GM12878 (cell line): ENCODE measurements around the gene NPAS3. TPM values are rescaled to one million over a fixed set of nuclear protein-coding genes. Genes with fewer than 3 reads are reported as not detected.

ENCODE experiments used
- ATAC-seq: fragments of 200-7000 bp; cut with Tn5 transposase; 3 replicates; pipeline ENCODE4 v1.9.1; 2020; ENCODE audit warnings: mild to moderate bottlenecking, moderate library complexity
- BruUV-seq: library from RNA; stranded (reverse); fragments of 400-500 nt; replicated peaks from 2 replicates; lab custom pipeline; 2021; lab: Mats Ljungman, UMichigan
- CTCF ChIA-PET: fragments of 300-600 bp; sonication (Branson Sonifier 250); formaldehyde crosslinking; extraction: SDS; loops from one replicate; lab custom pipeline; 2021; ENCODE audit warnings: inconsistent platforms; lab: Yijun Ruan, JAX
- POLR2A ChIA-PET: fragments of 350-600 bp; formaldehyde crosslinking; extraction: SDS; loops from one replicate; lab custom pipeline; 2021; ENCODE audit warnings: inconsistent platforms; lab: Charles Lee
- RAD21 ChIA-PET: fragments of 300-600 bp; sonication (Branson Sonifier 250); formaldehyde crosslinking; loops from one replicate; lab custom pipeline; 2023; ENCODE audit warnings: antibody characterized with exemption; ENCODE audit not compliant: unreplicated experiment; lab: Charles Lee
- SMC1A ChIA-PET: fragments of 300-600 bp; sonication (Branson Sonifier 250); formaldehyde crosslinking; loops from one replicate; lab custom pipeline; 2023; ENCODE audit not compliant: unreplicated experiment, uncharacterized antibody; lab: Charles Lee
- DNase-seq: peaks from one replicate; pipeline ENCODE4 v3.0.0-alpha.2; 2011; ENCODE audit warnings: low read depth, low spot score
- FAIRE-seq: peaks from 3 replicates; lab custom pipeline; 2011; peaks lifted over from hg19 to GRCh38; lab: Jason Lieb, UNC
- H2AFZ ChIP-seq: 2 replicates; pipeline ENCODE4 v1.6.0; 2011; ENCODE audit warnings: low read depth, low read length, control low read depth; ENCODE audit not compliant: control insufficient read depth
- H3K27ac ChIP-seq: 2 replicates; pipeline ENCODE4 v1.5.1; 2011; ENCODE audit warnings: control low read depth; ENCODE audit not compliant: control insufficient read depth, insufficient read depth
- H3K27me3 ChIP-seq, 2 experiments: replicated peaks in 1 of 2; 2 replicates each; pipeline versions ENCODE4 v1.6.0 to v1.6.1; 2011; ENCODE audit warnings: low read length in 1 of 2; ENCODE audit not compliant: control insufficient read depth in 2 of 2, insufficient read depth in 2 of 2
- H3K36me3 ChIP-seq, 2 experiments: 2 replicates each; pipeline ENCODE4 v1.5.1; 2011; ENCODE audit warnings: low read length in 1 of 2; ENCODE audit not compliant: control insufficient read depth in 2 of 2, insufficient read depth in 2 of 2
- H3K4me1 ChIP-seq: 2 replicates; pipeline ENCODE4 v1.6.1; 2011; ENCODE audit warnings: mild to moderate bottlenecking, low read length, moderate library complexity, mixed read lengths; ENCODE audit not compliant: control insufficient read depth, insufficient read depth
- H3K4me2 ChIP-seq: 2 replicates; pipeline ENCODE4 v1.6.0; 2011; ENCODE audit warnings: control low read depth; ENCODE audit not compliant: control insufficient read depth, insufficient read depth
- H3K4me3 ChIP-seq: fragments of 200-600 bp; sonication (generic); 2 replicates; pipeline ENCODE4 v1.5.1; 2016
- H3K79me2 ChIP-seq: 2 replicates; pipeline ENCODE4 v1.6.0; 2011; ENCODE audit warnings: low read length; ENCODE audit not compliant: control insufficient read depth, insufficient read depth
- H3K9ac ChIP-seq: 2 replicates; pipeline ENCODE4 v1.8.0; 2011; ENCODE audit warnings: low read length, control low read depth, mixed read lengths; ENCODE audit not compliant: control insufficient read depth, insufficient read depth
- H3K9me3 ChIP-seq: replicated peaks from 3 replicates; pipeline ENCODE4 v1.5.1; 2011; ENCODE audit warnings: mild to moderate bottlenecking, low read length; ENCODE audit not compliant: control insufficient read depth, insufficient read depth
- H4K20me1 ChIP-seq: 2 replicates; pipeline ENCODE4 v1.6.0; 2011; ENCODE audit not compliant: control insufficient read depth, insufficient read depth
- ATF7 ChIP-seq: fragments of 450-650 bp; IDR thresholded peaks from 2 replicates; pipeline ENCODE4 v1.6.1; 2016; ENCODE audit warnings: low read depth, mild to moderate bottlenecking
- BCL3 ChIP-seq: IDR thresholded peaks from 2 replicates; pipeline ENCODE4 v1.6.1; 2011; ENCODE audit warnings: borderline replicate concordance, low read depth, mild to moderate bottlenecking, moderate library complexity, low read length; ENCODE audit not compliant: insufficient read depth, poor library complexity, severe bottlenecking
- HDAC2 ChIP-seq: fragments of 200-600 bp; sonication (generic); IDR thresholded peaks from 2 replicates; pipeline ENCODE4 v1.6.1; 2017
- MTA3 ChIP-seq: IDR thresholded peaks from 2 replicates; pipeline ENCODE4 v1.6.1; 2012; ENCODE audit warnings: low read length, inconsistent platforms, borderline replicate concordance
- PBX3 ChIP-seq: IDR thresholded peaks from 2 replicates; pipeline ENCODE4 v1.6.1; 2011; ENCODE audit warnings: mild to moderate bottlenecking, low read depth, low read length, moderate library complexity; ENCODE audit not compliant: insufficient replicate concordance
- TCF12 ChIP-seq: IDR thresholded peaks from 2 replicates; pipeline ENCODE4 v1.6.1; 2011; ENCODE audit warnings: low read depth, mild to moderate bottlenecking, low read length
- USF1 ChIP-seq: IDR thresholded peaks from 2 replicates; pipeline ENCODE4 v1.6.1; 2011; ENCODE audit warnings: borderline replicate concordance, low read depth, mild to moderate bottlenecking, moderate library complexity, mixed read lengths, low read length; ENCODE audit not compliant: insufficient read depth; ENCODE audit errors: extremely low read length
- ZNF592 ChIP-seq: fragments of 450-650 bp; IDR thresholded peaks from 2 replicates; pipeline ENCODE4 v1.6.1; 2017; ENCODE audit warnings: mild to moderate bottlenecking, moderate library complexity
- WGBS: methylation state at CpG from one replicate; pipeline ENCODE4 v1.1.6; 2016; ENCODE audit warnings: low lambda C conversion rate; ENCODE audit not compliant: insufficient replicate concordance, insufficient coverage; ENCODE audit errors: missing lambda C conversion rate; 5-methylcytosine and 5-hydroxymethylcytosine counted together
- in situ Hi-C: fragments of 300-500 bp; cut with MboI; formaldehyde crosslinking; loops from 9 replicates; pipeline ENCODE4 v1.14.3; 2018; ENCODE audit warnings: mixed read lengths
- intact Hi-C: fragments of 100-400 bp; cut with micrococcal nuclease; formaldehyde crosslinking; loops from one replicate; pipeline ENCODE4 v1.14.2; 2022; ENCODE audit not compliant: unreplicated experiment
- polyA plus RNA-seq, 11 experiments: library from polyadenylated mRNA; depleted of rRNA in 4 of 11; unstranded in 6 of 11; stranded (reverse) in 5 of 11; fragments of >200 nt; fragmentation: Nextera tagmentation in 4 of 11; fragmentation: Illumina TruSeq in 1 of 11; extraction: Ambion mirVana in 4 of 11; extraction: Trizol in 1 of 11; gene quantifications; 1 replicate in 1 of 11; 2 replicates in 10 of 11; pipeline versions ENCODE4 v1.2.1 to v1.2.3, GENCODE V29; 2011 to 2016; ENCODE audit warnings: inconsistent platforms in 2 of 11, missing spikeins in 2 of 11, low read depth in 1 of 11
- total RNA-seq, 4 experiments: library from RNA; depleted of rRNA in 3 of 4; stranded (reverse); fragments of >200 nt in 3 of 4; fragmentation: Illumina TruSeq in 1 of 4; extraction: Trizol in 1 of 4; gene quantifications; 2 replicates each; pipeline versions ENCODE4 v1.2.1 to v1.2.3, GENCODE V29; 2013 to 2021

The NPAS3 gene
- total and polyA plus RNA-seq, 10 of the 15 experiments (the other 5 are each of a cell fraction or from before 2014, with no cell fraction given): under 0.01 to 2.7 (median 0.03) TPM; not detected in 6

- FAIRE-seq (no peak), ATAC-seq (no peak), DNase-seq (no peak)
- no peaks in the 10 kb centered on the region for H3K27me3 ChIP-seq
- no peaks in the 10 kb centered on the region; the same call in 2 of the 3 replicates for H3K9me3 ChIP-seq
- TF ChIP-seq USF1 (no peak), BCL3 (no peak)
- no peaks in the 10 kb centered on the region for H4K20me1 ChIP-seq
- H3K4me3 ChIP-seq: no peak overlapping the region
- SMC1A ChIA-PET: no interaction called here
- H3K4me2 ChIP-seq: no peak overlapping the region
- no peaks in the 10 kb centered on the region for H3K4me1 ChIP-seq
- 10% methylated on average over 3 of the region's 3 CpGs for WGBS
- H2AFZ ChIP-seq: no peak overlapping the region
- no peak overlapping the region for H3K27ac ChIP-seq
- RAD21 ChIA-PET: no interaction called here
- H3K36me3 ChIP-seq: no peaks in the 10 kb centered on the region
- no peaks in the 10 kb centered on the region for H3K79me2 ChIP-seq
- in situ Hi-C loops (no loop called here), intact Hi-C loops (no loop called here)
- no TSS peak for BruUV-seq
- CTCF ChIA-PET: no interaction called here
- POLR2A ChIA-PET: no interaction called here
- no peak overlapping the region for H3K9ac ChIP-seq
These were observed 505.5 kb downstream of the NPAS3 start for GRCh38 chr14:33444136-33444535.

DNA sequence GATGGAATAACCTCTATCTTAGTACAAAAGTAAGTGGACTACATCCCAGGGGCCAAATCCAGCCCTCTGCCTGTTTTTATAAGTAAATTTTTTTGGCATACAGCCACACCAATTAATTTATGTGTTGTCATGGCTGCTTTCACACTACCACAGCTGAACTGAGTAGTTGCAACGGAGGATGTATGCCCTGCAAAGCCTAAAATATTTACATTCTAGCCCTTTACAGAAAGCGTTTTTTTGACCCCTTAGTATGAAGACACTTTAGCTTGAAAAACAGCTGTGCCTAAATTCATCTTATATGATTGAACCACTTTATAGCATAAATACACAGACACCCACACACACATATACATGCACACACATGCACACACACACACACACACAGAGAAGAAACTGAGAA, 510.6 kb downstream of the NPAS3 start:
- Histone ChIP-seq H3K27ac (no peak overlapping the region), H3K27me3 (no peaks in the 10 kb centered on the region), H3K9ac (no peak overlapping the region), H3K4me2 (no peak overlapping the region), H4K20me1 (no peaks in the 10 kb centered on the region), H3K79me2 (no peaks in the 10 kb centered on the region), H3K4me1 (no peaks in the 10 kb centered on the region), H3K4me3 (no peak overlapping the region), H3K9me3 (no peaks in the 10 kb centered on the region), H3K36me3 (no peaks in the 10 kb centered on the region), H2AFZ (no peak overlapping the region)
- ChIA-PET CTCF (interaction anchor here (1.5 kb wide), 1 partner anchor 14 kb away, joined by 3 read pairs; no protein-coding TSS in a partner anchor), POLR2A (no interaction called here), RAD21 (no interaction called here), SMC1A (interaction anchor here (0.8 kb wide), 1 partner anchor 16 kb away, joined by 4 read pairs; no protein-coding TSS in a partner anchor)
- in situ Hi-C loops: no loop called here
- WGBS: 0% methylated on average over 2 of the region's 2 CpGs
- BruUV-seq: no TSS peak
- DNase-seq (no peak), FAIRE-seq (no peak), ATAC-seq (no peak)
- intact Hi-C loops: no loop called here
- TF ChIP-seq MTA3 (no peak), ATF7 (no peak), TCF12 (no peak), ZNF592 (no peak), PBX3 (no peak), HDAC2 (no peak)
